Measurements from ENCODE around the gene PPFIA4. TPM values are rescaled to one million over a fixed set of nuclear protein-coding genes. Genes with fewer than 3 reads are reported as not detected.

The PPFIA4 gene
- total and polyA plus RNA-seq, 2 of the 4 experiments (the other 2 are of a cell fraction), result 5.4 to 13.7 TPM

GRCh38 chr1:203080456-203080855, 54.2 kb downstream of the PPFIA4 start:
- Histone ChIP-seq H4K91ac (ENCODE audit: insufficient read depth, low read depth, low read length) (no peak overlapping the region), H2AK5ac (ENCODE audit: low read depth, low read length) (no peak overlapping the region), H4K20me1 (ENCODE audit: insufficient read depth, low read length) (no peaks in the 10 kb centered on the region), H2AFZ (replicated peaks; ENCODE audit: low read length, poor library complexity) (no peak overlapping the region), H3K18ac (ENCODE audit: low read depth, low read length) (no peak overlapping the region), H3K79me1 (ENCODE audit: low read depth in 1 of 2, low read length in 2 of 2) (no peaks in the 10 kb centered on the region), H3K9ac (ENCODE audit: low read depth, low read length) (no peak overlapping the region), H2BK120ac (ENCODE audit: low read depth, low read length) (no peak overlapping the region), H3K14ac (replicated peaks; ENCODE audit: low read depth, low read length) (no peak overlapping the region), H3K4me2 (ENCODE audit: low read depth, low read length) (no peak overlapping the region), H2AK9ac (replicated peaks; ENCODE audit: low read depth, low read length, poor library complexity) (no peak overlapping the region), H3K4ac (ENCODE audit: low read depth, low read length) (no peak overlapping the region), H4K8ac (ENCODE audit: low read depth in 2 of 2, low read length in 2 of 2) (no peak overlapping the region), H3K27me3 (ENCODE audit: control insufficient read depth, insufficient read depth, low read length) (peaks cover 44% of the 10 kb centered on the region; the same call in 1 of the 2 replicates), H3K9me3 (ENCODE audit: control insufficient read depth, insufficient read depth, low read length) (no peaks in the 10 kb centered on the region), H3K23ac (ENCODE audit: low read depth, low read length) (no peak overlapping the region), H3K36me3 (ENCODE audit: control insufficient read depth, insufficient read depth, low read length) (peaks cover 3% of the 10 kb centered on the region), H3K56ac (ENCODE audit: extremely low read depth, insufficient read depth, low read length) (no peak overlapping the region), H2BK5ac (ENCODE audit: low read depth, low read length, poor library complexity, severe bottlenecking) (no peak overlapping the region), H2BK15ac (ENCODE audit: low read depth, low read length) (no peak overlapping the region), H4K5ac (ENCODE audit: low read depth, low read length) (no peak overlapping the region), H3K4me3 (ENCODE audit: insufficient read depth, low read depth, low read length) (no peak overlapping the region), H3K4me1 (ENCODE audit: control insufficient read depth, insufficient read depth, low read length) (no peaks in the 10 kb centered on the region), H3K27ac (ENCODE audit: insufficient read depth, low read length) (no peak overlapping the region), H3K9me1 (ENCODE audit: insufficient read depth, low read length) (no peaks in the 10 kb centered on the region), H2BK20ac (ENCODE audit: low read depth, low read length) (no peak overlapping the region)
- ChIA-PET CTCF (no interaction called here), POLR2A (ENCODE audit: unreplicated experiment) (no interaction called here)
- ATAC-seq (ENCODE audit: low read depth) (no peak), DNase-seq (no peak)
- TF ChIP-seq ELK1 (IDR thresholded peaks at IDR 0.05; ENCODE audit: borderline replicate concordance, low read depth, low read length), result no peak
- TF ChIP-seq CHD1 (IDR thresholded peaks at IDR 0.05; ENCODE audit: low read depth, low read length), result no peak
- no peak for TF ChIP-seq SMC3 (IDR thresholded peaks at IDR 0.05; ENCODE audit: low read depth, low read length)
- no peak for TF ChIP-seq MAFK (IDR thresholded peaks at IDR 0.05; ENCODE audit: low read depth, low read length)
- TF ChIP-seq RFX5 (IDR thresholded peaks at IDR 0.05; ENCODE audit: low read depth, low read length), result no peak
- in situ Hi-C loops (cut with MboI; ENCODE audit: low sequenced_read_pairs), result no loop called here
- no TSS peak for BruUV-seq (replicated peaks)
- dilution Hi-C loops (cut with HindIII; ENCODE audit: low sequenced_read_pairs, unreplicated experiment), result no loop called here
- 57% methylated on average over 1 of the region's 5 CpGs; no CpG with 5 or more reads in 1 of the 2 experiments for WGBS, 2 experiments (ENCODE audit: extremely low coverage in 2 of 2, insufficient read length in 1 of 2)
- intact Hi-C loops (cut with micrococcal nuclease), result no loop called here
